NCI-H82 (cell line): ENCODE results near the gene SCLY.

ENCODE experiments used
- DNase-seq: peaks from one replicate; lab custom pipeline; 2025; lab: John Stamatoyannopoulos, UW

SCLY gene

GRCh38 chr2:238069877-238070276, 9.1 kb downstream of the SCLY start:
- DNase-seq, result no peak

GRCh38 chr2:238075397-238075796, 14.6 kb downstream of the SCLY start:
- DNase-seq, result no peak

- DNase-seq, result peak; percentile 92
Observed at GRCh38 chr2:238077292-238077691, 16.5 kb downstream of the SCLY start.

GRCh38 chr2:238079874-238080327, 19.1 kb downstream of the SCLY start:
- DNase-seq, result no peak

GRCh38 chr2:238080518-238080917, 19.7 kb downstream of the SCLY start:
- DNase-seq, result no peak

GRCh38 chr2:238081150-238081549, 20.3 kb downstream of the SCLY start:
- DNase-seq, result no peak

GRCh38 chr2:238081561-238081960, 20.8 kb downstream of the SCLY start:
- DNase-seq, result no peak

GRCh38 chr2:238082151-238082550, 21.4 kb downstream of the SCLY start:
- no peak for DNase-seq

GRCh38 chr2:238082827-238083226, 22.0 kb downstream of the SCLY start:
- DNase-seq, result no peak

GRCh38 chr2:238083919-238084318, 23.1 kb downstream of the SCLY start:
- no peak for DNase-seq

- no peak for DNase-seq
Observed at GRCh38 chr2:238084761-238085160, 24.0 kb downstream of the SCLY start.

- DNase-seq, result no peak
Observed at GRCh38 chr2:238085899-238086298, 25.1 kb downstream of the SCLY start.

GRCh38 chr2:238087211-238087610, 26.4 kb downstream of the SCLY start:
- no peak for DNase-seq

- no peak for DNase-seq
Observed at GRCh38 chr2:238090887-238091286, 30.1 kb downstream of the SCLY start.

- DNase-seq, result no peak
Observed at GRCh38 chr2:238091436-238092060, 30.7 kb downstream of the SCLY start.

- DNase-seq, result no peak
Observed at GRCh38 chr2:238092486-238093035, 31.8 kb downstream of the SCLY start.

- DNase-seq, result no peak
Observed at GRCh38 chr2:238093181-238094140, 32.7 kb downstream of the SCLY start.

GRCh38 chr2:238094438-238095022, 33.7 kb downstream of the SCLY start:
- DNase-seq, result no peak

GRCh38 chr2:238095143-238095542, 34.3 kb downstream of the SCLY start:
- DNase-seq, result no peak

- DNase-seq, result no peak
Observed at GRCh38 chr2:238096311-238097011, 35.7 kb downstream of the SCLY start.

- peak; percentile 37 for DNase-seq
Observed at GRCh38 chr2:238097201-238097987, 36.6 kb downstream of the SCLY start.
